CD4-positive, alpha-beta T cell treated with Interleukin-15 for 1 hour (primary cell): ENCODE measurements around the gene PLPPR5.

Source experiments
- DNase-seq: peaks from one replicate; pipeline ENCODE4 v3.0.0-alpha.2; 2020

Gene PLPPR5

DNA sequence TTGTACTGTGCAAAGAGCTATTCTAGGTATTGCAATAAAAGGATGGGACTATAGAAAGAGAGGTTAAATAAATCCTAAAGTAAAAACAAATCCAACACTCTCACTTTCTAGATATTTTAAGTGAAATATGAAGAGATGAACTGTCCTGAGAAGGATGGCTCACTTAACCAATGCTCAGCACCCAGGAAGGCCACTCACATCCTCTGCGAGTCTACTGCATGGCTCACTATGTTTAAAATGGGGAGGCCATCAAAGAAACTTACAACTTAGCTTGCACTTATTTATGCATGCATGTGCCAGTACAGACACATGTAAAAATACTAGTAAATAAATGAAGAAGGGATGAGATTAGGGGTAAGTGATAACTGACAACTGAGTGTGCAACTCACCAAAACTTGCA is 37.5 kb downstream of the PLPPR5 start:
- DNase-seq, result no peak

- DNase-seq, result no peak
Observed at GRCh38 chr1:98965394-98965793, 39.3 kb downstream of the PLPPR5 start.

DNA sequence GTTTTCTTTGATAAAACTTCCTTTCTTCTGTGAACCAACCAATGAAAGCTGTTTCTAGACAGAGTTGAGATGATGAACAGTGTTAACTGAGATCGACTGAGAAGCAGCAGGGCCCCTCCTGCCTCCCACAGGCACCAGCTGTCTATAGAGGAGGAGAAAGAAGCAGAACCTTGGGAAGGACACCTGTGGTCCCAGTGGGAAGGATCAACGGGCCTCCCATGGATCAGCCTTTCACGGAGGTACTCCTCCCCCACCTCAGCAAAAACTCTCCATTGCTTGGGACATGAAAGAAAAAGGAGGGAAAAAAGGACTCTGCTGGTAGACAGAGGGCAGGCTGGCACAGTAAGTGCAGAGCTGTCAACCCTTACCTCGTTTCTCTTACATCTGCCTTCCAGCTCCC is 40.5 kb downstream of the PLPPR5 start:
- DNase-seq, result no peak

- DNase-seq, result no peak
Observed at GRCh38 chr1:98963064-98963758, 41.5 kb downstream of the PLPPR5 start.

DNA sequence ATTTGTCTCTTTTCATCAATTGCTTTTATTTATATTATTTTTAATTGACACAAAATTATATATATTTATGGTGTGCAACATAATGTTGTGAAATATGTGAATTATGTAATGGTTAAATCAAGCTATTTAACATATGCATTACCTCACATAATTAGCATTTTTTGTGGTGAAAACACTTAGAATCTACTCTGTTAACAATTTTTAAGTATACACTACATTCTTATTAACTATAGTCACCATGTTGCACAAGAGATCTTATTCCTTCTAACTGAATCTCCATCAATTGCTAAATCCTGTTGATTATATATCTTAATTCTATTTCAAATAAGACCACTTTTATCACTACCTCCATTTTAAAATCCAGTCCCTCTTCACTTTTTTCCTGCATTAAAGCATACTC is 42.5 kb downstream of the PLPPR5 start:
- DNase-seq, result no peak

- no peak for DNase-seq
Observed at GRCh38 chr1:98949621-98950020, 55.0 kb downstream of the PLPPR5 start.

DNA sequence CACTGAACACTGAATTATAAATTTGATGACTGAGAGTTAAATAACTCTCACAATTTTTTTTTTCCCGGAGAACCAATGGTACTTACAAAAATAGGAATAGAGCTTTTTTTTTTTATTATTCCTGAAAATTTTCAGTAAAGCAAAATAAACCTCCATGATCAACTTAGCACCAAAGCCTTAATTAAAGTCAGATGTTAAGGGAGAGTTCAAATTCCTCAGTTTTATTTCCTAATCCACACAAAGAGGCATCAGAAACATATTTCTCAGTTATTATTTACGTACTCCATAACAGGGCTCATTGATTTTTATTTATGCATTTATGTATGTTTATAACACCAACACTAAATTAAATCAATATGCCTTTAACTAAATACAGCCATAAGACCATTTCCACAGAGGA is 55.5 kb downstream of the PLPPR5 start:
- DNase-seq, result no peak

DNA sequence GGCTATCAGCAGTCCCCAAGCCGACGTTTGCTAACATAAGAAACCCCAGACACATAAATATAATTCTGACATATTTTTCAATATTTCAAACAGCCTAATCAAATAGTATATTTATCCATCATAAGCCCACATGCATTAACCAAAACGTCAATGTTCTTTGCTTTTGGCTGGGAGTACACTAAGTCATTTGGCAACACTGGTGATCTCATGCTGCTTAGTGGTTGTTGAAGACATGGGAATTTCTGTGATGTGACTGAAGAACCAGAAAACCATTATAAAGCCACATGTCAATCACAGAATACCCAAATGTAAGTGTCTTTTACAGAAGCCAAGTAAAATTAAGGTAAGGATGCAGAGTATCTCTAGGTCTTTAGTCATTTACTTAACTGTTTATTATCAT is 57.6 kb downstream of the PLPPR5 start:
- DNase-seq, result no peak

GRCh38 chr1:98940722-98941079 is 64.0 kb downstream of the PLPPR5 start:
- DNase-seq, result no peak

GRCh38 chr1:98940069-98940721 is 64.5 kb downstream of the PLPPR5 start:
- DNase-seq, result no peak

- no peak for DNase-seq
Observed at GRCh38 chr1:98939471-98939870, 65.2 kb downstream of the PLPPR5 start.

DNA sequence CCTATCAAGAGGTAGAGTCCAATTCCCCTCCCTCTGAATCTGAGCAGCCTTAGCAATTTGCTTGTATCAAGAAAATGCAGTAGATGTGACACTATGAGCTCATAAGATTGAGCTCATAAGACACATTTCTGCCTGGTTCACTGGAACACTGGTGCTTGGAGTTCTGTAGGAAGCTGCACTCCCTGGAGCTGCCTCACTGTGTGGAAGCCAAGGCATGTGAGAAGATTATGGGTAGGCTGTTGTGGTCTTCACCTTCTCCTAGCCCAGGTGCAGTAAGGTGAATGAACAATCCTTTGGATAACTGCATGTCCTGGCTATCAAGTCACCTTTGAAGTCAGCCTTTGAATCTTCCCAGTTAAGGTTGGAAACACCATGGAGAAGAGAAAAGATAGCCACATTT is 67.3 kb downstream of the PLPPR5 start:
- no peak for DNase-seq

GRCh38 chr1:98932184-98932583 is 72.5 kb downstream of the PLPPR5 start:
- DNase-seq, result no peak

- DNase-seq, result no peak
Observed at GRCh38 chr1:98931128-98931835, 73.4 kb downstream of the PLPPR5 start.

- no peak for DNase-seq
Observed at GRCh38 chr1:98929437-98929836, 75.2 kb downstream of the PLPPR5 start.

DNA sequence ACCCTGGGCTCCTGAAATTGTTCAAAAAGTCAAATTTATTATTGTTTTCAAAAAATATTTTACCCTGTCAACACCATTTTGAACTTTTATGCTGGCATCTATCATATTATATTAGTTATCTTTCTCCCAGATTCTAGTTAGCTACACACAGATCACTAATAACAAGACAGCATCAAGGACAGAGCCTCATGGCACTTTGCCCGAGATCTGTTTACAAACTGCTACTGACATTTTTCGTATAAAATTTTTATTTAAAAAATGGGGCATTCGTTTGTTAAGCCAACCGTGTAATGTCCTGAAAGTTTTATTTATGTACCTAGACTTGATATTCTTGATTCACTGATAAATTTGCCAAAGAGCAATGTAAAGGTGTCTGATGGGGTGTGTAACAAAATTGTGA is 78.1 kb downstream of the PLPPR5 start:
- DNase-seq, result no peak

- no peak for DNase-seq
Observed at GRCh38 chr1:98924977-98925376, 79.7 kb downstream of the PLPPR5 start.

DNA sequence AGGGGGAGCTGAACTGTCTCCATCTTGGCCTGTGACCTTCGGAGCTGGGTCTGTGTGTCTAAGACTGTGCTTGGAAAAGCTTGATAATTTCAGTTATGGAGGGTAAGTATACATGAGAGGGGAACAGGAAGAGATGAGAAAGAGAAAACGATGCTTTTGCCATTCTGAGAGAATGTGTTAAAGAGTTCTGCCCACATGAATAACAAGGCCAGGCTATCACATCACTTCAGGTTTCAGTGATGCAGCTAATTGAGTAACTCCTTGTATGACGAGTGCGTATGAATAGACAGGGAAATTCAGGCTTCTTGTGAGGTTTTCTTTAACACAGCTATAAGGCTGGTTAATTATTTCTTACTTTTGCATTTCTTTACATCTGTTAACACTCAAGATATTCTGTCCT is 81.0 kb downstream of the PLPPR5 start:
- no peak for DNase-seq

GRCh38 chr1:98921817-98922216 is 82.8 kb downstream of the PLPPR5 start:
- DNase-seq, result no peak

- DNase-seq, result no peak
Observed at GRCh38 chr1:98920441-98921110, 84.1 kb downstream of the PLPPR5 start.

DNA sequence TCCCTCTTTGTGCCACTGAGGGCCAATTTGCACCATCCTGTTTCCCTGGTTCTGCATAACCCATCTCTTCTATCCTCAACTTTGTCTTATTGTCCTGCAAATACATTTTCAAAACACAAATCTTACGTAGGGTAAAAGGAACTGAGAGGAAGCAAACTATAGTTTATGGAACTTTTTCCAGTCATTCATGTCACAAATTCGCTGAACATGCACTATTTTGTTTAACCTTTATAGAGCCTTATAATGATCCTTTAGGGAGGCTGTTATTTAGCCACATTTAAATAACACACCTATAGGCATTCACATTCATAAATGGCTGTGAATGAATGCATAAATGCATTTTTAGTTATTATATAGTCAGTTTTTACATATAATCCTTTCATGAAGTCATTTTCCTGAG is 85.0 kb downstream of the PLPPR5 start:
- DNase-seq, result no peak

DNA sequence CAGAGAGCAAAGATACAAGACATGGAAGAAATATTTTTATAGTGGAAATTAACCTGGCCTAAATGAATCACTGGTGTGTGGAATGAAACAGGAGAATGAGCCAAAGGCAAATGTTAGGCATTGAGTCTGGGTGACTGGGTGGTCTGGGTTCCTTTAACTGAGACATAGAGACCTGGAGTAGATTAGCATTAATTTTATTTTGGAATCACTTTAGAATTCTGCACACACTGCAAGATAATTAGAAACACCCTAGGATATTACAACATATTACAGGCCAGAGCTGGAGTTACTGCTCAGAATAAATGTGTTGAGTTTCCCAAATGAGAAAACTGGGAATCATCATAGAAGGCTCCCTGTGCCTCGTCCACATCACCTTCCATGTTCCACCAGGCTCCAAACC is 85.5 kb downstream of the PLPPR5 start:
- no peak for DNase-seq

- no peak for DNase-seq
Observed at GRCh38 chr1:98914547-98914946, 90.1 kb downstream of the PLPPR5 start.

DNA sequence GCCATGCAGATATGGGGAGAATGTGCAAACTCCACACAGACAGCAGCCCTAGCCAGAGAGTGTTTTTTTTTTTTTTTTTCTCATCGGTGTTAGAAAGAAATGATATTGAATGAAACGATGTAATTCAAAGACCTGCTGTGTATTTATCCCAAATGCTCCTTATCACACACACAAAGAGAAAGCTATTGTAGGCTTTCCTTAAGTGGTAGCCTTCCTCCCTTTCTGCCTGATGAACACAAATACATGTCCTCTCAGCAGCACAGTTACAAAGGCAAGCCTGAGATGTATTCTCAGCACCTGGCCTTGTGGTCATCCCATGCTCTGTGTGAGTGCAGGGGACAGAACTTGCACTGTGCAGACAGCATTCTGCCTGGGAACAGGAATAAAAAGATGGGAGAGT is 93.8 kb downstream of the PLPPR5 start:
- no peak for DNase-seq
